Activated CD8-positive, alpha-beta memory T cell treated with anti-CD3 and anti-CD28 coated beads for 48 hours (primary cell): ENCODE measurements around the gene KPNA6.

ENCODE experiments used
- DNase-seq, 3 experiments: peaks; one replicate each; pipeline ENCODE4 v3.0.0-alpha.2; 2020; ENCODE audit warnings: low read depth in 2 of 3, low spot score in 2 of 3

The KPNA6 gene

DNA sequence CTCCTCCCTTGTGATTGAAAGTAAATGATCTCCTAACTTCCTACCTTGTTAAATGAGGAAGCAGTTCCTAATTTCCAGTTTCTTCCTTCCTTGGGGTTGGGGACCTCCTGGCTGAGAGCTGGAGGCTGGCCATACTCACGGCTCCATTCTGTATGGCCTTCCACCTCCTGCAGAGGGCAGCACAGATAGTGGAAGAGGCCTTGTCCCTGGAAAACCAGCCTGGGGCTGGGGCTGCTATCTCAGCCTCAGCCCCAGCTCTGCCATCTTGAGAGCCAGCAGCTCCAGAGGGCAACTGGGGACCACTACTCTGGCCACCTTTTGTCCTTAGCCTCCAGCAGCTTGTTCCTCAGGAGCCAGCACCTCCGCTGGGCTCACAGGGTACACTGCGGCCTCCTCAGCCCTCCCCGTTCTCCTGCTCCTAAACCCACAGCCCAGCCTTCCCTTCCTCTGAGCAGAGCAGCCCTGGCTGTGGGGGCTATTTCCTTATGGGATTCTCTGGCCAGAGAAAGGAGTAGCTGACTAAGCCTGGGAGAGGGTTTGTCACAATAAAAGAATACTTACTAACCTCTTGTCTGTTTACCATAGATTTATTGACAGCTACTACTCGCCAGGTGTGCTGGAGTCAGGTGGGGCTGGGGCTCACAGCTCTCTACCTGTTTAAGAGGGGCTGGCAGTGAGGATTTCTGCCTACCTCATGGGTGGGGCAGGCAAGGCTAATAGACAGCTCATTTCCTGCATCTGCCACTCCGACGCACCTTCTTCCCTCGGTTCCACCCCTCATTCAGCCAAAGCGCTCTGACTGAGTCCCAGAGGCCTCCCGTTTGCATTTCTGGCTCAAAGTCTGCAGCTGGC is 108.0 kb downstream of the KPNA6 start:
- no peak for DNase-seq

DNA sequence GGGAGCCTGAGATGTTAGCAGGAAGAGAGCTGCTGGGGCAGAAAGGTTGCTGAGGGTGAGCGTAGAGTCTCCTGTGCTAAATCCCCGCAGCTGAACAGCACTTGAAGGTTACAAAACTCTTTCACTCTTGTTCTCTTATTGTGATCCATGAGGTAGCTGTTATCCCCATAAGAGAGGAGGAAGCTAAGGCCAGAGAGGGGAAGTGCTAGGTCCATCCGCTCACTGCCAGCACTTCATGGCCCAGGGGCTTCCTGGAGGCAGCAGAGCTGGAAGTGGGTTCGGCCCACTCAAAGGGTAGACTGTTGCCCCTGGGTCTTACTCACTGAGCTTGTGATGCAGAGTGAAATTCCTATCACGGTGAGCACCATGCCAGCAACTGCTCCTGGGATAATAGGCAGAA is 108.7 kb downstream of the KPNA6 start:
- no peak for DNase-seq

GRCh38 chr1:32219022-32219421 is 111.2 kb downstream of the KPNA6 start:
- no peak for DNase-seq

GRCh38 chr1:32220746-32221580 is 113.1 kb downstream of the KPNA6 start:
- DNase-seq = no peak

DNA sequence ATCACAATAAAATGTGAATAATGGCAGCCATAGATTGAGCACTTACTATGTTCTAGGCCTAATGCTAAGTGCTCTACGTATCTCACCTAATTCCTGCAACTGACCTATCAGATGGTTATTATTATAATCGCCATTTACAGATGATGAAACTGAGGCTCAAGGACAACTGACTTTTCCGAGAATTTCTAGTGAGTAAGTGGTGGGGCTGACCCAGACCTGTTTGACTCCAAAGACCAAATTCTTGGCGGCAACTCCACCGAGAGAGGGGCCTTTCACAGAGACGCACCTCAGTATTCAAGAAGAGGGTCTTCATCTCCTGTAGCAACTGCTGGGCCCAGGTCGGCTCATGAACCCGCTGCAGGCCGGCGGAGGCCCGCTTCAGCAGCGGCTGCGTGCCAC is 113.7 kb downstream of the KPNA6 start:
- no peak for DNase-seq

DNA sequence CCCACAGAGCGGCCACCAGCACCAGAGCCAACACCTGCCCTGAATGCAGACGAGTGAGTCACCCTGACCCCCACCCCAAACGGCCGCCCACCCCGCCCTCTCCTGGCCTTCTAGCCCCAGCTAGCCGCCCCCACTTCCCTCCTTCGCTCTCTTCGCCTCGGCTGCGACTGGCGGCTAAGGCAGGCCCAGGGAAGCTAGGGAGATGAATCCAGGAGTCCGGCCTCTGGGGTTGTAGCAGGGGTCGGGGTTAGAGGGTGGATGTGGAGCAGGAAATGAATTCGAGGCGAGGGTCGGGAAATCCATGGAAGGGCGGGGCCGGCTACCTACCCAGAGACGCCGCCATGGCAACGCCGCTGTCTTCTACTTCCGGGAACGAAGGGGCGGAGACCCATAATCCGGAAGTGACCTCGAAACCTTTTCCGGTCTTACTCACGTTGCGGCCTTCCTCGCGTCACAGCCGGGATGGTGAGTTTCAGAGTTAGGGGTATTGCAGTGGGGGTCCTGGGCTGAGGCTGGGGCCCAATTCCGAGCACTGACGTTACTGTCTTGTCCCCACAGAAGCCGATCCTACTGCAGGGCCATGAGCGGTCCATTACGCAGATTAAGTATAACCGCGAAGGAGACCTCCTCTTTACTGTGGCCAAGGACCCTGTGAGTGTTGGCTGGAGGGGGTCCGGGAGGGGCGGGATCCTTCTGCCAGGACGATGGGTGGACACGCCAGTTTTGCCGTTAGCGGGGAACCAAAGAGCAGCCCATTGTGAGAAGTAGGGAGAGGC is 114.3 kb downstream of the KPNA6 start, which contains the start of the genes EIF3I and TMEM234:
Gene EIF3I, plus strand, starts transcription at position 428 of the 776 bp plus-strand sequence. Its CDS starts 35 bp downstream, at position 463.
Gene TMEM234, minus strand, starts transcription at position 374 of the 776 bp plus-strand sequence. Its CDS starts 31 bp downstream, at position 343.
- DNase-seq = peak; percentile 72 to 75 (median 72)

GRCh38 chr1:32223683-32224082 is 115.8 kb downstream of the KPNA6 start:
- DNase-seq = no peak

DNA sequence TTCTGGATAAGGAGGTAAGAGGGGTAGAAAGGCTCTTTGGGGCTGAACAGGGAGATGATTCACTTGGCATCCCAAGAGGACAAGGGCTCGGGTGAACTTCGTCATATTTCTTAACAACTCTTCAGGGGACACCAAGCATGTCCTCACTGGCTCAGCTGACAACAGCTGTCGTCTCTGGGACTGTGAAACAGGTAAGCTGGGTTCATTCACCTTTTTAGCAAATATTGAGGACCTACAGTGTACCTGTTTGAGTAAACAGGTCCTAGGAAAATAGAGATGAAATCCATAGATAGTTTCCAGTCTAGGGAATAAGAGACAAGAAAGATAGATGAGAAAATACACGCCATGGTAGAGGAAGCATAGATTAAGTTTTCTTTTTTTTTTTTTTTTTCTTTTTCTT is 116.4 kb downstream of the KPNA6 start:
- DNase-seq = no peak
